ENCODE measurements around the gene SMAP2. TPM values are rescaled to one million over a fixed set of nuclear protein-coding genes. Genes with fewer than 3 reads are reported as not detected.

Gene SMAP2
- total RNA-seq, 4 donors from 2014 or later = 36.7 to 55.2 (median 45.1) TPM

Other genes with a start within 250 kb of the SMAP2 start
- 10 to 100 TPM; 20.1 to 23.5 (median 21.5) TPM for gene RLF, start 212.3 kb upstream of the SMAP2 start, total RNA-seq
- gene TMCO2, start 125.8 kb upstream of the SMAP2 start, total RNA-seq = not detected
- gene ZMPSTE24, start 115.5 kb upstream of the SMAP2 start, total RNA-seq = 10 to 100 TPM; 27.0 to 51.1 (median 32.1) TPM
- 1 to 10 TPM; 3.3 to 8.8 (median 7.0) TPM for gene COL9A2, start 56.4 kb upstream of the SMAP2 start, total RNA-seq
- gene ZFP69B, start 76.7 kb downstream of the SMAP2 start, total RNA-seq = 1 to 10 TPM in 2 of 4 donors, under 1 TPM in 2; 0.39 to 2.3 (median 1.3) TPM
- 1 to 10 TPM; 1.7 to 7.6 (median 3.4) TPM for gene ZFP69, start 103.6 kb downstream of the SMAP2 start, total RNA-seq
- 1 to 10 TPM; 2.0 to 6.5 (median 4.6) TPM for gene EXO5, start 135.0 kb downstream of the SMAP2 start, total RNA-seq
- gene ZNF684, start 157.9 kb downstream of the SMAP2 start, total RNA-seq = 1 to 10 TPM; 5.3 to 9.0 (median 6.4) TPM